IPS-15b (cell line): ENCODE measurements around the gene KRT20.

Experiments used
- H3K27me3 ChIP-seq: one replicate; pipeline ENCODE4 v1.6.1; 2013; ENCODE audit warnings: low read length; ENCODE audit not compliant: control insufficient read depth, insufficient read depth
- H3K36me3 ChIP-seq: one replicate; pipeline ENCODE4 v1.6.1; 2013; ENCODE audit warnings: low read length; ENCODE audit not compliant: control insufficient read depth, insufficient read depth
- H3K4me1 ChIP-seq: one replicate; pipeline ENCODE4 v1.6.1; 2013; ENCODE audit warnings: mild to moderate bottlenecking, low read length; ENCODE audit not compliant: control insufficient read depth, insufficient read depth
- H3K4me3 ChIP-seq: one replicate; pipeline ENCODE4 v1.5.1; 2013; ENCODE audit warnings: low read depth, low read length
- H3K9ac ChIP-seq: one replicate; pipeline ENCODE4 v1.6.1; 2013; ENCODE audit warnings: low read depth, mild to moderate bottlenecking, low read length
- H3K9me3 ChIP-seq: one replicate; pipeline ENCODE4 v1.6.1; 2013; ENCODE audit warnings: mild to moderate bottlenecking, low read length; ENCODE audit not compliant: control insufficient read depth, insufficient read depth

The KRT20 gene

DNA sequence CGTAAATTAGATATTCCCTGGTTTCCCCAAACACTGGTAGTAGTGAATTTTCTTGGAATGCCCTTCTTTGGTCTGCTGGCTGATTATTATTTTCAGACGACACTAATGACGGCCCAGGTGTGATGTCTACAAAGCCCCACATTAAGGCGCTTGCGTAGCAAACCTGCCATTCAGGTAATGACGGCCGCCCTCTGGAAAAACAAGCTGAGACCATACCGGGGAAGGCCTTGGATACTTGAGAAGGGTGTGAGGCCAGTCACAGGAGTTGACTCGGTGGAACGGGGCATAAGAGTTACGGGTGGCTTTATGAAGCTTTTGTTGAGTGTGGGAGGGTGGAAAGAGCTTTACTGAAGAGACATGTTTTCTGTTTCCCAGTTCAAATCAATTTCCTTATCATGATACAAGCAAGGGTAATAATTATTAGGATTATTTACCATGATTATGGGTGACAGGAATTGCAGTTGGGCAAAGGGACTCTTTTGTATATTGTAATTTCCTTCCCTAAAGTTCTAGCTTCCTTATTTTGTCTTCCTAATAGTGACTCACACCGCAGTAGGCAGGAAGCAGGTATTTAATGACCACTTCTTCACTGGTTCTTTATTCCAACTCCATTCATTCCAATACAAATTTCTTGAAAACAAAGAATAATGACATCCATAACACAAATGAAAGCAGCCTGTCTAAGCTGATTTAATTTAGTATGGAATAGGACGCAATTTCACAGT is 27.6 kb upstream of the KRT20 start:
- Histone ChIP-seq H3K4me1 (no peaks in the 10 kb centered on the region), H3K9ac (no peak overlapping the region)

DNA sequence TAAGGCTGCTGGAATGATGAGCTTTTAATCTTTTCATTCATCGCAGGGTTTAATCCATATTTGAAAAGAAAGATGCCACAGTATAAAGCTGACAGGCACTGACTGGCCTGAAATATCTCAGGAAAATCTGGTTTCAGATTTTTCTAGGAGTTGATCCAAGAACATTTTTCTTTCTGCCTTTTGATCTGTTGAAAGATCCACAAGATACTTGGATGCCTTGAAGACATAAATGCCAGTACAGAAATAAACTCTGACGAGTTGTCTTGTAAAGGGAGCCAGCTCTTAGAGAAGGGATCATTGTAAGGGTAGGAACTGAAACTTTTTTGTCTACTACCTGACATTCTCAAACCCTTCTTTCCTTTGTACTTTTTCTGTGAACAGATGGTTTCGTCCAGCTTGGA is 25.4 kb upstream of the KRT20 start:
- H3K4me1 ChIP-seq, result no peaks in the 10 kb centered on the region
- no peaks in the 10 kb centered on the region for H3K36me3 ChIP-seq
- no peak overlapping the region for H3K4me3 ChIP-seq
- no peaks in the 10 kb centered on the region for H3K27me3 ChIP-seq
- no peaks in the 10 kb centered on the region for H3K9me3 ChIP-seq
- H3K9ac ChIP-seq, result no peak overlapping the region

More for the DNA sequence above, 27.6 kb upstream of the KRT20 start:
- no peaks in the 10 kb centered on the region for H3K36me3 ChIP-seq
- H3K27me3 ChIP-seq, result no peaks in the 10 kb centered on the region
- H3K4me3 ChIP-seq, result no peak overlapping the region
- no peaks in the 10 kb centered on the region for H3K9me3 ChIP-seq

DNA sequence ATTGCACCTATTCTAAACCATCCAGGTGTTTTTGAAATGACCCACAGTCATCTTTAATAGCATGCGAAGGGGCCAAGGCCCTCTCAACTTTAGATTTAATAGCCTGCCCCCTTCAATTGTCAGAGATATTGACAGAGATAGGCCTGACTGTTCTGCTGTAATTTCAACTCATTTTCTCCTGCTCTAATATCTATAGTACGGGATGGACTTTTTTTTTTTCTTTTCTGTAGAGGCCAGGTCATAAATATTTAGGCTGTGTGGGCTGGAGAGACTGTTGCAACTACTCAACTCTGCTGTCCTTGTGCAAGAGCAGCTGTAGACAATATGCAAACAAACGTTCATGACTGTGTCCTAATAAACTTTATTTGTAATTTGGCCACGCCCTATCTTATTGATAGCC is 24.7 kb upstream of the KRT20 start:
- Histone ChIP-seq H3K9me3 (no peaks in the 10 kb centered on the region), H3K9ac (no peak overlapping the region), H3K27me3 (no peaks in the 10 kb centered on the region), H3K36me3 (no peaks in the 10 kb centered on the region), H3K4me1 (peaks cover under 1% of the 10 kb centered on the region), H3K4me3 (no peak overlapping the region)

DNA sequence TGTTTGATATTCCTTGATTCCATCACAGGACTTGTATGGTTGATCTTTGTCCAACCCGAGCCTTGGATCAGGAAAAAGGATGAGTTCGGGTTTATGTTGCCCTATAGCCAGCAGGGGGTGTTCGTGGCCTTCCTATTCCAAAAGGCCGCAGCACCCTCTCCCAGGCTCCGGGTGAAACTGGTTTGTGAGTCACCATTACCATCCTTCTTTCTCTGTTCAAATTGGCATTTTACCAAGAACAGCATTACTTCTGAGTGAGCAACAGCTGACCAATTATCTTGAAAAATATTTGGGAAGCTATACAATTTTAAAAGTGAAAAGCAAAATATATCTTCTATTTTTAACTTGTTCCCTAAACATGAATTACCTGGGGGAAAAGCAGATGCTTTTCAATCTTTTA is 24.3 kb upstream of the KRT20 start:
- Histone ChIP-seq H3K9ac (no peak overlapping the region), H3K9me3 (no peaks in the 10 kb centered on the region), H3K4me3 (no peak overlapping the region), H3K4me1 (peaks cover 2% of the 10 kb centered on the region), H3K36me3 (no peaks in the 10 kb centered on the region), H3K27me3 (no peaks in the 10 kb centered on the region)

DNA sequence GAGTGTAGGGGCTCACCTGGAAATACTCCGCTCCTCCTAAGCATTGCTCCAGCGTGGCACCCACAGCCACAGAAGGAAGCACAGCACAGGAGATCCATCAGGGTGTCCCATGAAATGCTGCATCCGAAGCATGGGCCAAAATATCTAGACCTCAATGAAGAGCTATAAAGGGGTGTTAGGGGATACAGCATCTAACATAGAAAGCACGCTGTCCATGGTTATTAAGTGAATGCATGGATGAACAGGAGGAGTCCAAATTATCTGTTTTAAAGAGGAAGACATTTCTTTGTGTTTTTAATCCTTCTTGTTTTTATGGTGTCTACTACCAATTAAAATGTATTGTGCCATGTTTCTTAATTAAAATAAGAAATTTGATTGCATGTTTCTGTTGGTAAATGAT is 21.6 kb upstream of the KRT20 start:
- Histone ChIP-seq H3K27me3 (no peaks in the 10 kb centered on the region), H3K4me1 (peaks cover 2% of the 10 kb centered on the region), H3K4me3 (no peak overlapping the region), H3K36me3 (no peaks in the 10 kb centered on the region), H3K9me3 (no peaks in the 10 kb centered on the region), H3K9ac (no peak overlapping the region)

DNA sequence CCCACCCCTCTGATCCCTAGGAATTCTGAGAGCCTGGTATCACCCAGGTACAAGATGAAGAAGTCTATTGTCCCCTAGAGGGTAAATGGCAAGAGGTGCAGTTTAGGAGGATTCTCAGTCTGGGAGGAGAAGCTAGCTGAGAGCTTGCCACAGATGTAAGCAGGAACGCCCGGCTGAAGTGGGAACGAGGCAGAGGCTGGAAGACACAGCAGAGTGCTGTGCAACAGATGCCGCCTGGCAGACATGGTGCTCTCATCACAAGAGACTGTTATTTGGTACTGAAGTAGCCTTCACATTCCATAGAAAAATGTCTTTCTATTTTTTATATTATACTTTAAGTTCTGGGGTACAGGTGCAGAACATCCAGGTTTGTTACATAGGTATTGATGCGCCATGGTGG is 20.3 kb upstream of the KRT20 start:
- peaks cover 2% of the 10 kb centered on the region for H3K4me1 ChIP-seq
- no peak overlapping the region for H3K9ac ChIP-seq

DNA sequence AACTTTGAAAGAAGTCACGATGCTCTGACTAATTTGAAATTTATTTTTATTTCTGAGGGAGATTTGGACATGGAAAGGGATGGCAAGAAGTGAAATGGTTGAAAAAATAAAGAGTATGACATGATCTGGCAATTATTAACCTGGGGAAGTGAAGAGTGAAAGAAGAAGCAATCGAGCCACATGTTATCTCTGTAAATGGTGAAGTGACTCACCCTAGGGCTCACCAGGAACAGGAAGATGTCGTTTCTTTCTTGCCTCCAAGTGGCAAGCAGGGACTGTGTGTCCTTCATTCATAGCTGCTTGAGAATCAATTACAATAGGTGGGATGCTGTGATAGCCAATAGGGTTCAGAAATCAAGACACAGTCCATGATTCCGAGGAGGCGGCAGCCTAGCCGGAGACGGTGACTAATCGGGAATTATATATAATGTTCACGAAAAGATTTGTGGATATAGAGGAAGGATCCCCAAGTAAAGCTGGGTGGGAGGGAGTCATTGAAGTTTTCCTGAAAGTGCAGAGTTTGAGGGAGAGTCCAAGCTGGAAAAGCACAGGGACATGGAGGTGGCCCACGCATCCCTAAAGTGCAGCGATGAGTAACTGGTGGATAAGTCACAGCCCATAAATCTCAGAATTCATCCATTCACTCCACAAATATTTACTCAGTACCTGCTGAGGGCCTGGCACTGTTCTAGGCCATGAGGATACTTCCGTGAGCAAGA is 18.2 kb upstream of the KRT20 start:
- Histone ChIP-seq H3K9me3 (no peaks in the 10 kb centered on the region), H3K27me3 (no peaks in the 10 kb centered on the region), H3K4me1 (peaks cover 2% of the 10 kb centered on the region), H3K9ac (no peak overlapping the region), H3K36me3 (no peaks in the 10 kb centered on the region), H3K4me3 (no peak overlapping the region)

More for the DNA sequence above, 20.3 kb upstream of the KRT20 start:
- Histone ChIP-seq H3K36me3 (no peaks in the 10 kb centered on the region), H3K27me3 (no peaks in the 10 kb centered on the region), H3K4me3 (no peak overlapping the region), H3K9me3 (no peaks in the 10 kb centered on the region)

DNA sequence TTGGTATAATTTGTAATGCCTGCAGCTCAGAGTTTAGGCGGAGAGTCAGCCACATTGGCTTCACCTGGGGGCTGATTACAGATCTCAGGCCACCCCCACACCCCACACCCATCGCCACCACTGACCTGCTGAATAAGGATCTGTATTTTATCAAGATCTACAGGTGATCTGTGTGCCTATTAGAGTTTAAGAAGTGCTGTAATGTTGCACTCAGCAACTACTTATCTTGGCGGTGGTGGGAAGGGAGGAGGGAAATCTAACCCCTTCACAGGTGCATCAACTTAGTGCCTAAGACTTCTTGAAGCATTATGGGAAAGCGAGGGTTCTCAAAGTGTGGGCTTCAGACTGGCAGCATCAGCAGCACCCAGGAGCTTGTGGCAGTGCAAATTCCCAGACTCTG is 17.5 kb upstream of the KRT20 start:
- Histone ChIP-seq H3K4me3 (no peak overlapping the region), H3K36me3 (no peaks in the 10 kb centered on the region), H3K9me3 (no peaks in the 10 kb centered on the region), H3K9ac (no peak overlapping the region), H3K27me3 (no peaks in the 10 kb centered on the region), H3K4me1 (peaks cover 2% of the 10 kb centered on the region)

DNA sequence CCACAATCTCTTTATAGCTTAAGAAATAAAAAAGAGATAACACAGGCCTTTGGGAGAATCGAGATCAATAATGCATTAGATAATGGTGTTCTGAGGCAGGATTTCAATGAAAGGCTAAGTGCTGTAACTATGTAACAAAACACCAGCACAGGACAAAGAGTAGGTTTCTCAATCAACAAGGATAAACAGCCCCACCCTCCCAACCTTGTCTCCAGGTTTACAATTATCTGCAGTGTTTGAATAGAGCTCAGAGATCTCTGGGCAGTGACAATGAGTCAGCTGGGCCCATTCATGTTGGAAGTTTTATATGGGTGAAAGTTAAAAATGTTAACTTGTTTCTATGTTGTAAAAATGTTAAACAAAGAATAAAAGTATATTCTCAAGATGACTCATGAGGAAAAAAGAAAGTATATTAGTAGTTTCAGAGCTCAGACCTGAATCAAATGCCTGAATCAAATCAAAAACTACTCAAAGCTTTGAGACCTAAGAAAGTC is 17.0 kb upstream of the KRT20 start:
- Histone ChIP-seq H3K4me3 (no peak overlapping the region), H3K36me3 (no peaks in the 10 kb centered on the region), H3K4me1 (peaks cover 2% of the 10 kb centered on the region), H3K9ac (no peak overlapping the region), H3K27me3 (no peaks in the 10 kb centered on the region), H3K9me3 (no peaks in the 10 kb centered on the region)

DNA sequence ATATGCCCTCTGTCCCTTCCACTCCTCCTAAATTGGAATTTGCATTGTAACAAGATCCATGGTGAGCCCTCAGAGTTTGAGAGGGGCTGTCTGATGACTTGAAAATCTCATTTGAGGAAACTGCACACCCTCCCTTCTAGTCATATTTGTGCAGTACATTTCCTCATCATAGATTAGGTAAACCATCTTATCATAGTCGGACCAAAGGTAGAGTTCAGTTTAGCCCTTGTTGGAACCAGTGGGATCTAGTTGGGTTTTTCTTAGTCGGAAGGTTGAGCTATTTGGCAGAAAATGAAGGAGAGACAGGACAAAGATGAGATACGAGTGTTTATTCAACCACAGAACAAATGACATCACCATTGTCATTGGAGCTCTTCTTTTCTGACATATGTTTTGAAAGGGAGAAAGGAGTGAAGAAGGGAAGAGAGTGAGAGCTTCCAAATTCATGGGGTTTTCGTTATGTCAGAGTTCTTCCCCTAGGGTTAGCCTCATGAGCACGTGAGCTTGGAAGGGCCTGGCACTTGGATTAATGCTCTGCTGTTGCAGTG is 15.8 kb upstream of the KRT20 start:
- no peak overlapping the region for H3K4me3 ChIP-seq
- H3K36me3 ChIP-seq, result no peaks in the 10 kb centered on the region
- no peaks in the 10 kb centered on the region for H3K9me3 ChIP-seq
- H3K9ac ChIP-seq, result no peak overlapping the region
- no peaks in the 10 kb centered on the region for H3K27me3 ChIP-seq
- H3K4me1 ChIP-seq, result peaks cover 2% of the 10 kb centered on the region

DNA sequence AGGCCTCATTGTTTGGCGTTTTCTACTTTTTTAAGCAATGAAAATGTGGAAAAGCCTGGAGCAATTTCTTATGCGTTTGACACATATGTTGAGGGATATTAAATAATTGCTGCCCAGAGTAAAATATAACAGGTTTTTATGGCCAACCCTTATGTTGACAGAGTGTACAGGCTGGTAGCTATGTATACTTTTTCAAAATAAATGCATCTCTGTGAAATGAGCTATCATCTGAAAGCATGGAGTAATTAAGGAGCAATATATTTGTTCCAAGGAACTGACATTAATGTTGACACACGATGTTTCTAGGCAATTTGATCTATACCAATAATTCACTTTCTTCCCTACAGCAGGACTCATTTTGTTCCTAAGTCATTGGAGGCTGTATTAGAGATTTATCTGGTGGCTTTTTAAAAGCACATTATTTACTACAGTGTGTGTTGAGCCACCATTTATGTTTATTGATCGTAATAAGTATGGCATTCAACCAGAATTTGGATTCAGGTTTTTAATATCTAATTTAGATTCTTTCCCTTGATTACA is 11.9 kb upstream of the KRT20 start:
- no peaks in the 10 kb centered on the region for H3K4me1 ChIP-seq
- H3K27me3 ChIP-seq, result no peaks in the 10 kb centered on the region
- H3K9ac ChIP-seq, result no peak overlapping the region
- no peak overlapping the region for H3K4me3 ChIP-seq
- H3K9me3 ChIP-seq, result no peaks in the 10 kb centered on the region
- no peaks in the 10 kb centered on the region for H3K36me3 ChIP-seq
